Peyer's patch (tissue), 4 donors: ENCODE measurements around the gene ARPC5. TPM values are rescaled to one million over a fixed set of nuclear protein-coding genes. Genes with fewer than 3 reads are reported as not detected.
"Not testable (repeated sequence)": the region's sequence is repeated elsewhere in the genome, so short reads cannot be mapped to it uniquely, and the experiment has no call there.

Source experiments
- DNase-seq, 3 donors: peaks; one replicate each; pipeline ENCODE4 v3.0.0-alpha.2; 2017 to 2019
- H3K27ac ChIP-seq, 4 donors: fragments of 200-600 bp; sonication (generic); one replicate each; pipeline ENCODE4 v1.5.1; 2016 to 2019
- H3K27me3 ChIP-seq, 2 donors: fragments of 200-600 bp; sonication (generic); one replicate each; pipeline ENCODE4 v1.5.1; 2019
- H3K36me3 ChIP-seq, 3 donors: fragments of 200-600 bp; sonication (generic); one replicate each; pipeline ENCODE4 v1.5.1; 2016 to 2019
- H3K4me1 ChIP-seq, 4 donors: fragments of 200-600 bp; sonication (generic); one replicate each; pipeline ENCODE4 v1.5.1; 2016 to 2019
- H3K4me3 ChIP-seq, 4 donors: fragments of 200-600 bp; sonication (generic); 1 replicate in 3 of 4; 2 replicates in 1 of 4; pipeline ENCODE4 v1.5.1; 2016 to 2019; ENCODE audit warnings: mild to moderate bottlenecking in 1 of 4
- H3K9me3 ChIP-seq, 4 donors: fragments of 200-600 bp; sonication (generic); one replicate each; pipeline ENCODE4 v1.5.1; 2016 to 2019; ENCODE audit warnings: mild to moderate bottlenecking in 1 of 4
- POLR2A ChIP-seq, 2 donors: fragments of 450-650 bp; IDR thresholded peaks; one replicate each; pipeline ENCODE4 v1.5.1; 2017; ENCODE audit warnings: antibody characterized with exemption in 2 of 2, mild to moderate bottlenecking in 2 of 2, moderate library complexity in 2 of 2
- total RNA-seq, 4 donors: library from RNA; depleted of rRNA; stranded (reverse); fragments of >200 nt; gene quantifications; one replicate each; pipeline ENCODE4 v1.1.0, GENCODE V29; 2016
- TF ChIP-seq, protein P1 (sequence below), 6 experiments: fragments of 450-650 bp in 4 of 6; fragments of 200-600 bp in 2 of 6; sonication (generic) in 1 of 6; IDR thresholded peaks; one replicate each; pipeline ENCODE4 v1.5.1; 2017 to 2019; ENCODE audit warnings: antibody characterized with exemption in 6 of 6, mild to moderate bottlenecking in 3 of 6, moderate library complexity in 1 of 6

ARPC5 gene
- 10 to 100 TPM; 57.9 to 86.7 (median 67.9) TPM for total RNA-seq

DNA sequence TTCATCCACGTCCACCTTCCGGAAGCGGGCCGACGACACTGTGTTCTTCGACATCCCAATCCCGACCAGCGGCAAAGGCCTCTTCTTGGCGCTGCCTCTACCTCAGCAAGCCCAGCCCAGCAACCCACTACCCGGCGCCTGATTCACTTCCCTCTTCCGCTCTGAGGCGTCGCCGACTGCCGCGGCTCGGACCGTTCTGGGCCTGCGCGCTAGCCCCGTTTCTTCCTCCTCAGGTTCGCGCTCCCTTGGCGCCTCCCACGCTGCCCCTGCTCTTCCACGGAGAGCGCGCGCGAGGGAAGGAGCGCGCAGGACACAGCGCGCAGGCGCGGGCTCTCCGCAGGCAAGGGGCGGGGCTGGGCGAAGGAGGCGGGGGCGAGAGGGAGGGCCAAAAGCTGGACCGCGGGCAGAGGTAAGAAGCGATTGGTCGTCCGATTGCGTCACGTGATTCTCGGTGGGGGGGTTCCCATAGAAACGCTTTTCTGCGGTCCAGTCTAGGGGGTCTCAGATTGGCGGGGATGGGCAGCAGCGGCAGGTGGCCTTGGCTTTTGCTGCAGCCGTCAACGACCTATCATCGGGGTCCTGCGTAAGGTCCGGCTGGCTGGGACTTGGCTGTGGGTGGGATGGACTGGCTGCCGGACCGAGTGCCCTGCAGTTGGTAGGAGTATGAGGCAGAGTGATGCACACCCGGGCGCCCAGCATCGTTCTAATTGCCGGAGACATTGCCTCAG is at the start of gene ARPC5:
Gene ARPC5, minus strand, starts transcription at position 178 of the 728 bp plus-strand sequence. Its CDS starts 124 bp downstream, at position 54.
- Histone ChIP-seq H3K27ac (peak within 1 kb of the TSS; percentile 87 to 98 (median 93)), H3K27me3 (no peaks in the 10 kb centered on the region), H3K36me3 (peaks cover 0 to 7% (median 0%) of the 10 kb centered on the region in 3 donors), H3K9me3 (no peaks in the 10 kb centered on the region), H3K4me3 (peak within 1 kb of the TSS; percentile 76 to 96 (median 85)), H3K4me1 (peaks cover 0 to 40% (median 0%) of the 10 kb centered on the region in 4 donors)
- peak; percentile 93 to 95 for TF ChIP-seq POLR2A (IDR thresholded peaks at IDR 0.05)
- TF ChIP-seq, protein P1, sequence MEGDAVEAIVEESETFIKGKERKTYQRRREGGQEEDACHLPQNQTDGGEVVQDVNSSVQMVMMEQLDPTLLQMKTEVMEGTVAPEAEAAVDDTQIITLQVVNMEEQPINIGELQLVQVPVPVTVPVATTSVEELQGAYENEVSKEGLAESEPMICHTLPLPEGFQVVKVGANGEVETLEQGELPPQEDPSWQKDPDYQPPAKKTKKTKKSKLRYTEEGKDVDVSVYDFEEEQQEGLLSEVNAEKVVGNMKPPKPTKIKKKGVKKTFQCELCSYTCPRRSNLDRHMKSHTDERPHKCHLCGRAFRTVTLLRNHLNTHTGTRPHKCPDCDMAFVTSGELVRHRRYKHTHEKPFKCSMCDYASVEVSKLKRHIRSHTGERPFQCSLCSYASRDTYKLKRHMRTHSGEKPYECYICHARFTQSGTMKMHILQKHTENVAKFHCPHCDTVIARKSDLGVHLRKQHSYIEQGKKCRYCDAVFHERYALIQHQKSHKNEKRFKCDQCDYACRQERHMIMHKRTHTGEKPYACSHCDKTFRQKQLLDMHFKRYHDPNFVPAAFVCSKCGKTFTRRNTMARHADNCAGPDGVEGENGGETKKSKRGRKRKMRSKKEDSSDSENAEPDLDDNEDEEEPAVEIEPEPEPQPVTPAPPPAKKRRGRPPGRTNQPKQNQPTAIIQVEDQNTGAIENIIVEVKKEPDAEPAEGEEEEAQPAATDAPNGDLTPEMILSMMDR (IDR thresholded peaks at IDR 0.05), result peak in 1 of 6 experiments; percentile 8
- peak; percentile 94 to 98 (median 97) for DNase-seq

DNA sequence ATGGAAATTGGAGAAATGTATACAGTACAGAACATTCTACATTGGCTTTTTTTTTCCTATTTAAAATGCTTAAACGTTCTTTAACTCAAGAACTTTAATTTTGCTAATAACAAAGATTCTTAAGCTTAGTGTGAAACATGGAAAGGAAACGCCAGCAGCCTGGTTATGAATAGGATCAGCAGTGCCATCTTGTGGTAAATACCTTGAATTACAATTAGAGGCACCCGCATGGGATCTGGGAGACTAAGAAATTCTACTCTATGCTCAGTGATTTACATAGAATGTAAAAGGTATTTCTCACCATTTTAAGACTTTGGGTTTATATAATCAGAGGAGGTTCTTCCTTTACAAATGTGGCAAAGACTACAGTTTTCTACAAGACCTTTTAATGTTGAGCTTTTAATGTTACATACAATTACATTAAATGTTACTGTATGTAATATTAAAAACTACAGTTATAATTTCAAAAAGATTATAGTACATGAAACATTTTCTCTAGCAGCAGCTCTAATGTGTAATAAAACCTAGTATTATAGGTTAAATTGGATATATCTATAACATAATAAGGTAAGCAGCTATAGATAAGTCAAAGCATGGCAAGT is 49.6 kb upstream of the ARPC5 start:
- Histone ChIP-seq H3K27ac (no peak overlapping the region), H3K27me3 (no peaks in the 10 kb centered on the region), H3K36me3 (no peaks in the 10 kb centered on the region), H3K4me3 (no peak overlapping the region), H3K4me1 (no peaks in the 10 kb centered on the region), H3K9me3 (no peaks in the 10 kb centered on the region)
- TF ChIP-seq, protein P1 (IDR thresholded peaks at IDR 0.05), result peak in 5 of 6 experiments; percentile 52 to 84 (median 82)
- TF ChIP-seq POLR2A (IDR thresholded peaks at IDR 0.05), result no peak
- DNase-seq, result peak in 2 of 3 donors; percentile 20 to 58

DNA sequence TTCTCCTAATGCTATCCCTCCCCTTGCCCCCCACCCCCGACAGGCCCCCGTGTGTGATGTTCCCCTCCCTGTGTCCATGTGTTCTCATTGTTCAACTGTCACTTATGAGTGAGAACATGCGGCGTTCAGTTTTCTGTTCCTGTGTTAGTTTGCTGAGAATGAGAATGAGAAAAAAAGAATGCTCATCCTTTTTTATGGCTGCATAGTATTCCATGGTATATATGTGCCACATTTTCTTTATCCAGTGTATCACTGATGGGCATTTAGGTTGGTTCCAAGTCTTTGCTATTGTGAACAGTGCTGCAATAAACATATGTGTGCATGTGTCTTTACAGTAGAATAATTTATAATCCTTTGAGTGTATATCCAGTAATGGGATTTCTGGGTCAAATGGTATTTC is 43.8 kb upstream of the ARPC5 start:
- not testable (repeated sequence) for H3K9me3 ChIP-seq, H3K4me3 ChIP-seq, H3K27ac ChIP-seq, H3K4me1 ChIP-seq, H3K27me3 ChIP-seq, DNase-seq, H3K36me3 ChIP-seq

DNA sequence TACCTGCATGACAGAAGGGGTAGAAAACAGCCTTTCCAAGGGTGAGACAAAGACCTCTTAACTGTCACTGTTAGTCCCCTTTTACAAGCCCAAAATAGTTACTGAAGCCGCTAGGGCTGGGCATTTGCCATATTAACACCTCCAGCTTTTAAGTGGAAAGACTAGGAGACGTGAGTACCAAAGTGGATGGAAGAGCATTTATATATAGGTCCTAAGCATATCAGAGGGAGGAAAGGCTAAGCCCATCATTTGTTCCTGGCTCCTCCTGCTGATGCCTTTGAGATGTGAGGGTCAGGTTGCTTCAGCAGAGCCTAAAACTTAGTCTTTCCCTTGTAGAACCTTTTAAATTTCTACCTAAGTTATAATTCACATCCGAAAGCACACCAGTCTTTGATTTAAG is 43.2 kb upstream of the ARPC5 start:
- Histone ChIP-seq H3K4me3 (no peak overlapping the region), H3K27me3 (no peaks in the 10 kb centered on the region), H3K4me1 (no peaks in the 10 kb centered on the region), H3K9me3 (no peaks in the 10 kb centered on the region), H3K36me3 (no peaks in the 10 kb centered on the region), H3K27ac (no peak overlapping the region)
- TF ChIP-seq, protein P1 (IDR thresholded peaks at IDR 0.05), result no peak
- TF ChIP-seq POLR2A (IDR thresholded peaks at IDR 0.05), result no peak
- no peak for DNase-seq

DNA sequence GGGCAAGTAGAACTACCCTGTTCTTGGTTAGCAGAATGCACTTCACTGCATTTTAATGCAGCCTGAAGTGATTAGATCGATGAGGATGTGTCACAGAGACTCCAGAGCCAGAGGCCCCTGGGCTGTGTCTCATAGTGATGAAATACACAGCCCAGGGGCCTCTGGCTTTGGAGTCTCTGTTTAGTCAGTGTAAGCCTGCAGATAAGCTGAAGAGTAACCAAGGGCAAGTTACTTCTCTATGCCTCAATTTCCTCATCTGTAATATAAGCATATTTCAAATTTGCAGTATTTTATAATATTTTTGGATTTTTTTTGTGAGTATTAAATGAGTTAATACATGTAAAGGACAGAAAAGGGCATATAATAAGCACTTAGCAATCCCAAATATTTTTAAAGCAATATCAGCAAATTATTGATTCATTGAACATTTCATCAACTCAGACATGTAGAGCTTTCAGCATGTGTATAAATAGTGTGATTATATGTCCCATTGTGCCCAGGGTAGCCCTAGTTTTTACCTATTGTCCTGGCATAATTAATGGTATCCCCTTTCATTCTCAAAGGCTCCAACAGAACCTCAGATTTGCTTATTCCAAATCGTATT is 41.1 kb upstream of the ARPC5 start:
- TF ChIP-seq POLR2A (IDR thresholded peaks at IDR 0.05), result no peak
- TF ChIP-seq, protein P1 (IDR thresholded peaks at IDR 0.05), result no peak

More for the DNA sequence above, 41.1 kb upstream of the ARPC5 start:
- no peaks in the 10 kb centered on the region for H3K27me3 ChIP-seq
- no peaks in the 10 kb centered on the region for H3K9me3 ChIP-seq
- no peak overlapping the region for H3K27ac ChIP-seq
- no peaks in the 10 kb centered on the region for H3K36me3 ChIP-seq
- no peak for DNase-seq
- no peaks in the 10 kb centered on the region for H3K4me1 ChIP-seq
- no peak overlapping the region for H3K4me3 ChIP-seq
